ENCODE results near the gene KLRG1.

KLRG1 gene

DNA sequence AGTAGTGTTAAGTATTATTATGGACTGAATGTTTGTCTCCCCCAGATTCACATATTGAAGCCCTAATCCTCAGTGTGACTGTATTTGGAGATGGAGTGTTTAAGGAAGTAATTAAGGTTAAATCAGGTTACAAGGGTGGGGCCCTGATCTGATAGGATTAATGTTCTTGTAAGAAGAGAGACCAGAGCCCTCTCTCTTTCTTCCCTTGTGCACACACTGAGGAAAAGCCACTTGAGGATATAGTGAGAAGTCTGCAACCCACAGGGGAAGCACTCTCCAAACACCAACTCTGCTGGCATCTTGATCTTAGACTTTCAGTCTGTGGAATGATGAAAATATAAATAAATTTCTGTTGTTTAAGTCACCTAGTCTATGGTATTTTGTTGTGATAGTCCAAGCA, 2.2 kb upstream of the KLRG1 start:
- no peak for DNase-seq

DNA sequence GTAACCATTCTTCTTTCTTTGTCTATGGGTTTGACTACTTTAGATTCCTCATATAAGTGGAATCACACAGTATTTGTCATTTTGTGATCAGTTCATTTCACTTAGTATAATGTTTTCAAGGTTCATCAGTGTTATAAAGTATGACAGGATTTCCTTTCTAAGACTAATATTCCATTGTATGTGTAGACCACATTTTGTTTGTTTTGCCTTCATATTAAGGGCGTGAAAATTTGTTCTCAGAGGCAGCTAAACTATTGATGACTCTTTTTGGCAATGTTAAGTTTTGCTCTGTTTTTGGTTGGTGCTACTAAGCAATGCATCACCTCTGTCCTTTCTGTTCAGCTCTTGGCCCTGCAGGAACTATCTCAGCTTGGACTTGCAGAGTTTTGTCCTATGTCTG, 1.7 kb upstream of the KLRG1 start:
- no peak for DNase-seq

DNA sequence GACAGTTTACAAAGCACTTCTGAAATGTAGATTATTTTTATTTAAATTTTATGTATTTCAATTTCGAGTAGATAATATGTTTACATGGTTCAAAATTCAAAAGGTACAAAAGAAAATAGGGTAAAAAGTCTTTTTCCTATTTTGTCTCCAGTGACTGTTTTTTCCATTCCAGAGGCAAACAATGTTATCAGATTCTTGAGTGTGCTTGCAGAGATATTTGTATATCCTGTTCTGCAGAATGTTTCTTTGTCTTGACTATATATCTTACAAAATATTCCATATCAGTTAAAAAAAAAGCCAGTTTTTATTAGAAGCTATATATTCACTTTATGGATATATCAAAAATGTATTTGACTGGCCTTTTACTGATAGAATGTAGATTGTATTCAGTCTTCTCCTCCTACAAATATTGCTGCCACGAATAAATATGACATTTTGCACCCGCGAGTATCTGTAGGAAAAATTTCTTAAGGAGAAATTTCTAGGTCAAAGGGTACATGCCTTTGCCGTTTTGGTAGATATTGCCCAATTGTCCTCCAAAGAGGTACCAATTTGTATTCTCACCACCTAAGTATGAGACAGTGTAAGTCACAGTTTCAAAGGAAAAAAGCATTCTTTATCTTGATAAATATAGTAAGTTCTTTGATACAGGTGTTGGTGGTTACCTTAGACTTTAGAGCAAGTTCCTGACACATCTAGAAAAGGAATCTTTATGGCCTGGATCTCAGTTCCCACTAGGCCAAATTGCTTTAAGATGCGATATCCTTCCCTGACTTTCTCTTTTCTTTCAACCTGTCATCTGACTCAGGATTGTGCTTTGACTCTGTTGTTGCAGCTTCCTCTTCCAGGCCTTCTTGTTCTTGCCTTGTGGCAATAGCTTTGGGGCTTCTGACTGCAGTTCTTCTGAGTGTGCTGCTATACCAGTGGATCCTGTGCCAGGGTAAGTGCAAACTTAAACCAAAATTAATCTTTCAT, 2.3 kb downstream of the KLRG1 start:
- no peak for DNase-seq

DNA sequence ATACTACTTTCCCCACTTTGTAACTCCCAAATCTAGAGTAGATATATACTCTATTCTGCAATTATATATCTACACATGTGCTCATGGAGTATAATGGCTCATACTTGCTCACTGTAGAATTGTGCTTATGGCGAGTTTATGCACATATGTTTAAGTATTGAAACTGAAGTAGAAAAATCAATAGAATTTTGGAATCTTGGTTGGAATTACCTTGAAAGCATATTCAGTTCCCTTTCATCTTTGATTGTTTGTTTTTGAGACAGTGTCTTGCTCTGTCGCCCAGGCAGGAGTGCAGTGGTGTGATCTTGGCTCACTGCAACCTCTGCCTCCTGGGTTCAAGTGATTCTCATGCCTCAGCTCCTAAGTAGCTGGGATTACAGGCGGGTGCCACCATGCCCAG, 4.5 kb downstream of the KLRG1 start:
- DNase-seq: no peak

DNA sequence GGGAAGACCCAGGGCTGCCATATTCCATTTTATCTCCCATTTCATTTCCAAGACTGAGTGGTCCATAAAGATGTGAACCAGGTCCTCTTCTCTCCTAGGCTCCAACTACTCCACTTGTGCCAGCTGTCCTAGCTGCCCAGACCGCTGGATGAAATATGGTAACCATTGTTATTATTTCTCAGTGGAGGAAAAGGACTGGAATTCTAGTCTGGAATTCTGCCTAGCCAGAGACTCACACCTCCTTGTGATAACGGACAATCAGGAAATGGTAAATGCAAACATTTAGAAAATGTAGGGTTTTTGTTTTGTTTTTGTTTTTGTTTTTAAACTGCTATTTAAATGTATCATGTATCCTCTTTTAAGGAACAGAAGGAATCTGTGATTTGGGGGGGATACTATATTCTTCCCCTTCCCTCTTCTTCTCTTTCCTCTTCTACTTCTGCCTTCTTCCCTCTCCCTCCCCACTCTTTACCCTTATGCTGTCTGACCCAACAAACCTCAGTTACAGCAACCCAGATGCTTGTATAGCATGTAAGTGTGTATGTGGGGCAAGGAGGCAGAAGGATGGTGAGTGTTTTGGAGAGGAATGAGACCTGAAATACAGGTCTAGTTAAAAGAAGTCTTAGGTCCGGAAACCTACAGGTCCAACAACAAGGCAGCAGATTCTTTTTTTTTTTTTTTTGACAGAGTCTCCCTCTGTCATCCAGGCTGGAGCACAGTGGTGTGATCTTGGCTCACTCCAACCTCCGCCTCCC, 5.9 kb downstream of the KLRG1 start:
- DNase-seq: no peak

DNA sequence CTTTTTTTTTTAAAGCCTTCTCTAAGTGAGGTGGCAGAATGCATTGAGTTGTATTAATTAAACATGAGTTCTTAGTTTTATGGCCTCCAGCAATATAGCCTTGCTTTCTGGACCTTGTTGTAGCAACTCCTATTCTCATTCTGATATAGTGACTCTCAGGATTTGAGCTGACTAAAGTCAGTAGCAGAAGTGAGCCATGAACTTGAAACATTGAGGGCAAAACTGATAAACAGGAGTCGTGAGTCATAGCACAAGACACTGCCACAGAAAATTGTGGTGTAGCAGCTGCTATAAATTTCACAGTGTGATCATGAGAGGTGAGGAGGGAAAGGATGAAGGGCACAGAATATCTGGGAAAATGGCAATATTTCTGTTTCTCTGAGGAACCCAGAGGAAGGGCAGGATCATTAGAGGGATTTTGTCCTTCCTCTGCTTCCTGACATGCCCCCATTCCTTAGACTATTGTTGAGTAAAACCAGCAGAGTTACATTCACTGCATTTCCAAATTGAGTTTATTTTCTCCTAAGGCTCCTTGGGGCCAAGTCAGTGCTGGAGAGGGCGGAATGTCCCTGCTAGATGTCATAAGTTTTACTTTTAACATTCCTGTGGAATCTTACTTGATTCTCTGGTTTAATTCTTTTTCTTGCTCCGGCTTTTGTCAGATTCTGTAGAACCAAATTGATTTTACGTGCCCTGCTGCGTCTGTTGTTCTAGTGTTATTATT, 7.5 kb downstream of the KLRG1 start:
- DNase-seq: peak; percentile 33

DNA sequence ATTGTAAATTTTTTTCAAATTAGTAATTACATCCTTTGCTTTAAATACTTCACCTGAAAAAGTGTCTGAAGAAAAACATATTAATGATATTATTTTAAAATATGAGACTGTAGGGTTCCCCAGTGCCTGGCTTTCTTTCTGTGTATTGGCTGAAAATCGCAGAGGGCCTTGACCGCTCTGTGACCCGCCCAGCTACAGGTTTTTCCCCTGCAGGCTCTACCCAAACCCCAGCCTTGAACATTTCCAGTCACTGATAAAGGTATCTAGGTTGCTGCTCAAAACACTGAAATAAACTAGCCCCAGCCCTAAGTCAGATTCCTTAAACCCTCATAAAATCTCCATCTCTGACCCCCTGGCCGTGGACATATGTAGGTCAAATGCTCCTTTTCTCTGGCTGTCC, 11.9 kb downstream of the KLRG1 start:
- DNase-seq: no peak

DNA sequence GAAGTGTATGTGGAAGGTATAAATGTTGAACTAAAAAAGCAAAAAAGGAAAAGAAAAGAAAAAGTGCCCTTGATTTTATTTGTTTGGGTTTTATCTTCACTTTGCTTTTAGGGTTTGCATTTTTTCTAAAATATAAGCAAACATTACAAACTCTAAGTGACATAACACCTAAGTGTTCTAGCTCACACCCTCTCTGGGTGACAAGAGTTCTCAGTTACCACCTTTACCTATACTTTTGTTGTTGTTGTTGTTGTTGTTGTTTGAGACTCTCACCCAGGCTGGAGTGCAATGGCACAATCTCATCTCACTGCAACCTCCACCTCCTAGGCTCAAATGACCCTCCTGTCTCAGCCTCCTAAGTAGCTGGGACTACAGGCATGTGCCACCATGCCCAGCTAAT, 13.0 kb downstream of the KLRG1 start:
- DNase-seq: no peak

DNA sequence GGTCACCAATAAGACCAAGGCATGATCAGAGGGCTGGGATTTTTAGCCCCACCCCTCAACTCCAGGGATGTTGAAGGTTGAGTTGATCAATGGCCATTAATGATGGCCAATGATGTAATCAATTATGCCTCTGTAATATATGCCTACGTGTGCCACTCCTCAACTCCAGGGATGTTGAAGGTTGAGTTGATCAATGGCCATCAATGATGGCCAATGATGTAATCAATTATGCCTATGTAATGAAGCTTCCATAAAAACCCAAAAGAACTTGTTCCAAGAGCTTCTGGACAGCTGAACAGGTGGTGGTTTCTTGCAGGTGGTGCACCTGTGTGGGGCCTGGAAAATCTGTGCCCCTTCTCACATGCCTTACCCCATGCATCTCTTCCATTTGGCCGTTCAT, 33.2 kb downstream of the KLRG1 start:
- DNase-seq: no peak

DNA sequence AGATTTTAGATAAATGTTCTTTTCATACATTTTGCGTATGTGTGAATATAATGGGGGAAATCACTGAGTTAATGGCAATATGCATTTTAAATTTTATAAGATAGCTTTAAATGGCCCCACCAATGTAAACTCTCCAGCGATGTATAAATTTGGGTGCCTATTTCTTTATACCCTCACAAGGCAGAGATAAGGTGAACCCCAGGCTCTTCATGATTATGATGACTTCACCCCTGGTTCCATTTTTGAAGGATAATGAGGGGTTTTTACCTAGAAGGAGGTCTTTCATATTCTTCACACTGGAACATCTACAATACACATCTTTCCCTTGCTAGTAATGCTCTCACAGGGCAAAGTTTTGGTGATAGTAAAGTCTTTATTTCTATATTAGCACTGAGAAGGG, 35.2 kb downstream of the KLRG1 start:
- no peak for DNase-seq

DNA sequence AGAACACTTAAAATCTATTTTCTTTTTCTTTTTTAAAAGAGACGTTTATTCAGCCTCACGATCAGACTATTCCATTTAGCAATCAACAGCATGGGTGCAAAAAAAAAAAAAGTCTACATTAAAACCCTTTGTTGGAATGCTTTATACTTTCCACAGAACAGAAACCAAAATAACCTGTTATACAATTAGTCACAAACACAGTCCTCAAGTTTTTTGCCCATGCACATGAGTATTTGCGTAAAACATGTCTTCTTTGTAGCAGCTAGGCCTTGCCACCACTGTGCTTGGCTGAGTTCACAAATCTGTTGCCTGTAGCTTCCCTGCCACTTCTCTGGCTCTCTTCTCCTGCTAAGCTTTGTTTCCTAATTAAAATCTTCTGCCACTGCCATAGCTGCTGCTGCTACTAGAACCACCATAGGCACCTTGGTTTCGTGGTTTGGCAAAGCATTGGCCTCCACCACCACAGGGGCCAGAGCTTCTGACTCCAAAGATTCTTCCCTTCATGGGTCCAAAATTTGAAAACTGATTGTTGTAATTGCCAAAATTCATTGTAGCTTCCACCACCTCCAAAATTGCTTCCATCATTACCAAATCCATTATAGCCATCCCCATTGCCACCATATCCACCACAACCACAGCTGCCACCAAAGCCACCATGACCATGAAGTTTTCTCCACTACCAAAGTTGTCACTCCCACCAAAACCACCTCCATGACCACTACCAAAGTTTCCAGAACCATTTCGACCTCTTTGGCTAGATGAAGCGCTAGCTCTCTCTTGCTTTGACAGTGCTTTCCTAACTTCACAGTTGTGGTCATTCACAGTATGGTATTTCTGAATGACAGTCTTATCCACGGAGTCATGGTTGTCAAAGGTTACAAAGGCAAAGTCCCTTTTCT, 38.1 kb downstream of the KLRG1 start:
- no peak for DNase-seq

DNA sequence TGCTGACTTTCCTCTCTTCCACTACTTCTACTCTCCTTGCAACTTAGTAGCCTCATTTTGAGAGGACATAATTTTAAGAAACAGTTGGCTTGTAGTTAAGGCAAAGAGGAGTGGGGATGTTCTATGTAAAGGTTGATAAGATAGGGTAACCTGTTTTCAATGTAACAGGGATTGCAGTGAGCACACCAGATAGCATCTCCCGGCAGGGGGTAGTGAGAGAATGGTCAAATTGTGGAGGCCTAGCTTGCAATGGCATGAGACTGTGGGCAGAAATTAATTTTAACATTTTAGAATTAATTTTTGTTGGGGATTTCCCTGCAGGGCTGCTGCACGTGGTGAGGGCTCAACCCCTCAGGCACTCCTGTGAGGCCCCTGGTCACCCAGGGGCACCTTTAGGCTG, 41.4 kb downstream of the KLRG1 start:
- DNase-seq: no peak

DNA sequence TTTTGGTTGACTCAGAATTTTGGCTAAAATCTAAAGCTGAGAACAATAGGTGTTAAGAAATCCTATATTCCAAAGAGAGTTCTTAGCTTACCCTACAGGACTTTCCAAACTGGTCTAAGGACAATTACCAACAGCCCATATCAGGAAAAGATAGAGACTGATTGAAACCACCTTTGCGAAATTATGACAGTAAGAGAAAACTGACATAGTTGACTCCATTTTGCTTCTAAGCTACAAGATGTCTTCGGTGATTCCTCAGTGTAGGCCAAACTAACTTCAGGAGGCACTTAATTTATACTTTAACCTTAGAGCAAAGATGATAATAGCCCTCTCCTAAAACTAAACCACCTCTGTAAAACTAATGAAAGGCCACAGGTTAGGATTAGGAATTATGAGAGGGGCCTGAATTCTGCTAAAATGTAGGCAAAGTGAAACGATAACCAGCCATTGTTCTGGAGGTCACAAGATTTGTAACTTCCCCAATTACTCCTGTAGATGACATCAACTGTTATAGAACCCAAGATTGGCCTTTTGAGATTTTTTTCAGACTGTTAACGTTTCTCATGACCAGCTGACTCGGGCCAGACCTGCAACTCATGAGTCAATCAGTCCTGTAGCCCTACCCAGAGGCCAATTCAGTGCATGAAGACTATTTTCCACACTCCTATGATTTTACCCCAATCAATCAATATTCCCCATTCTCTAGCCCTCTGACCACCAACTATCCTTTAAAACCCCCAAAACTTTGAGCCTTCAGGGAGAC, 43.0 kb downstream of the KLRG1 start:
- no peak for DNase-seq

DNA sequence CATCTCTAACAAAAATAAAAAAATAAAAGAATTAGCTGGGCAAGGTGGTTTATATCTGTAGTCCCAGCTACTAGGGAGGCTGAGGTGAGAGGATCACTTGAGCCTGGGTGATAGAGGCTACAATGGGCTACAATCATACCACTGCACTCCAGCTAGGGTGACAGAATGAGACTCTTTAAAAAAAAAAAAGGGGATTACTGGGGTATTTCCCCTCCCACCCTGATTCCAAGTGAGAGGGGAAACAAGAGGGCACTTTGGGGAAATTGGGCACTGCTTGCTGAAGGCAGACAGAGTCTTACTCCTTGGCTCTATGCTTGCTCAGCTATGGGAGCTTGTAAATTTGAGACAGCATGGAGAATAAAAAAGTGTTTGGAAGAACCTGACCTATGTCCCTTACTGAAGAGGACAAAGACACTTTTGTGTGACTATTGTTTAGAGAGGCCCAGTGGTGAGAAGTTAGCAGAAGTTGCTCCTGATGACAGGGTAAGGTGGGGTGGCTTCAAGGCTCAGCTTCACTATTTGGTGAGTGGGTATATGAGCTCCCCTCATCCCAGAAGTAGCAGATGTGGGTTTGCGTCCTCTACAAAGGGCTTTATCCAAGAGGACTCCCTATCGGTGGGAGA, 44.0 kb downstream of the KLRG1 start:
- no peak for DNase-seq

DNA sequence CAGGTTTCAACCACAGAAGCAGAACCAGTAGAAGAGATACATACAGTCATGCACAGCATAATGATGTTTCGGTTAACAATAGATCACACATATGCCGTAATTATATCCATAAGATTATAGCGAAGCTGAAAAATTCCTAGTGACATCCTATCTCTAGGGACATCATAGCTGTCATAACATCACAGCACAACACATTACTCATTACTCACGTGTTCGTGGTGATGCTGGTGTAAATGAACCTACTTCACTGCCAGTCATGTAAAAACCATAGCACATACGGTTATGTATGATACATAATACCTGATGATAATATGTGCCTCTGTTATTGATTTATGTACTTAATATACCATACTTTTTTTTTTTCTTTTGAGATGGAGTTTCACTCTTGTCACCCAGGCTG, 44.7 kb downstream of the KLRG1 start:
- no peak for DNase-seq

DNA sequence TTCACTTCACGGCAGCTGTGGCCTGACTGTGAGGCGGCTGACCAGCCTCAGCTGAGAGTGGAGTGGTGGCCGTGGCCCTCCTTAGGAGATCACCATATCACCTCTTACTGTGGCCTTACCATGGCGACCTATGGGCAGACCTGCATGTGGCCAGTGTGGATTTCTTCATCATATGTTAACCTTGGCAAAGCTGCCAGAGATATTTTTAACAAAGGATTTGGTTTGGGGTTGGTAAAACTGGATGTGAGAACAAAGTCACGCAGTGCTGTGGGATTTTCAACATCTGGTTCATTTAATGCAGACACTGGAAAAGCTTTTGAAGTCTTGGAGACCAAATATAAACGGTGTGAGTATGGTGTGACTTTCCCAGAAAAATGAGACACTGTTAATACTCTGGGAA, 46.9 kb downstream of the KLRG1 start:
- no peak for DNase-seq

DNA sequence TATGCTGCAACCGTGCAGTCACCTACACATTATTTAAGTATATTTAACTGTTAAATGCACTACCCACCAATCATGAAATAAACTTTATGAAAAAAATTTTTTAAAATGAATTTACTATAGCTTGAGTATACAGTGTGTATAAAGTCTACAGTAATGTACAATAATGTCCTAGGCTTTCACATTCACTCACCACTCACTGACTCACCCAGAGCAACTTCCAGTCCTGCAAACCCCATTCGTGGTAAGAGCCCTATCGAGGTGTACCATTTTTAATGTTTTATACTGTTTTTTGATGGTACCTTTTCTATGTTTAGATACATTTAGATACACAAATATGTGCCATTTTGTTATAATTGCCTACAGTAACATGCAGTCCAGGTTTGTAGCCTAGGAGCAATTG, 48.1 kb downstream of the KLRG1 start:
- DNase-seq: no peak

DNA sequence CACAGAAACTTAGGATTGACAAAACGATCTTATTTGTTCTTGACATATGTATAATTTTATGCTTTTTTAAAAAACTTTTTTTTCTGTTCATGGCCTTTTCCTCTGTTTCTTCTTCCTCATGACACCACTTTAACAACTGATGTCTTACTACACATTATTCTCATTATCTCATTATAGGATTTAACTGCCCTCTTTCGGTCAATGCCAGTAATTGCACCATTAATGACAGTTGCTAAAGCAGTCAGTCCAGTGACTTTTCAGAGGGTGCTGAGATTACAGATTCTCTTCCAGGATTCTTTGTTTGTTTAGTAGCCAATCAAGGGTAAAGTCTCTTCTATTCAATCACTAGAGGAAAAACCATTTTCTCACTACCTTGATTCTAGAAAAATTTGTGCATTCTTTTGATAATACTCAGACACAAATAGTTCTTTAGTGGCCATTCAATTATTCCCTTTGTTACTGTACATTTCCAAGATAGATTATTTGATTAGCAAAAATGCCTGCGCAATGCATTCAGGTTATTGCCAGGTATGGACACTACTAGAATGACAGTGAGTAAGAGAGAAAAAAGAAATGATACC, 50.1 kb downstream of the KLRG1 start:
- no peak for DNase-seq

DNA sequence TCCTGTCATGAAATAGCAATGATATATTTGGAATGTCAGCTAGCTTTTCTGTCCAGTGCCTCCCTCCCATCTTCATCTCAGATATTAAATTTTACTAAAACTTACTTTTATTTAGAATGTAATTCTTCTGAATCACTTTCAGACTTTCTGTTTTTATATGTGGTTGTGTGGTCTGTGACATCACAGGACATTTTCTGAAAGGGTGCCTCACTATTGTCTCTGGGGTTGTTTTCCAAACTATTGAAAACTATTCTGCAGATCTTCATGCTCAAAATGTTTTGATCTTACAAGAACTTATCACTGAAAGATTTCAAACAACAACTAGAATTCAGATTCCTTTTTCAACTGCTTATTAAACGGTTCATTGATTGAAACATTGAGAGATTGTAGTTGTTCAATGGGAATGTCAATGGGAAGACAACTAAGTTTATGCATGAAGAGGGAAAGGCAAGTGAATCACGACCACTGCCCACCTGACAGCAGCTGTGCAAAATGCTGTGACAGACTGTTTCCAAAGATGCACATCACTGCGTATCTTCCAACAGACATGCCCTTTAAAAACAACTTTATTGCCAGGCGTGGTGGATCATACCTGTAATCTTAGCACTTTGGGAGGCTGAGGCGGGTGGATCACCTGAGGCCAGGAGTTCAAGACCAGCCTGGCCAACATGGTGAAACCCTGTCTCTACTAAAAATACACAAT, 51.3 kb downstream of the KLRG1 start:
- DNase-seq: no peak

DNA sequence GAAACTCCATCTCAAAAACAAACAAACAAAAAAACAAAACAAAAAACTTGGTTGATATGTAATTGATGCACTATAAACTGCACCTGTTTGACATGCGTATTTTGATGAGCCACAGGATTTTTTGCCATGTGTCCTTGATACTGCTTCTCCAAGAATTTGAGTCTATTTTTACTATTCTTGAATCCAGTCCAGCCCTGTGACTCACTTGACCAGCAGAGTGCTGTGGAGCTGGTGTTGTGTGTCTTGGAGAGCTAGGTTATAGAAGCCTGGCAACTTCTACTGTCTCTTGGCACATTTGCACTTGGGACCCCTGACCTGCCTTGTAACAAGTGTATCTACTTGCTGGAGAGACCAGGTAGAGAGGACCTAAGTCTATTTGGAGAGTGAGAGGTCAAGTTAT, 52.0 kb downstream of the KLRG1 start:
- DNase-seq: no peak
